Measurements from ENCODE around the gene ZBTB20.

The ZBTB20 gene

GRCh38 chr3:114450008-114450596, 697.0 kb downstream of the ZBTB20 start:
- ATAC-seq (ENCODE audit: insufficient read depth, low read depth) (no peak), DNase-seq (no peak)
- no peaks in the 10 kb centered on the region for H4K20me1 ChIP-seq (ENCODE audit: insufficient read depth, low read length)
- no peaks in the 10 kb centered on the region for H3K9me3 ChIP-seq (ENCODE audit: insufficient read depth, low read length, severe bottlenecking)
- H3K36me3 ChIP-seq (ENCODE audit: insufficient read depth, low read length) = no peaks in the 10 kb centered on the region
- no peaks in the 10 kb centered on the region for H3K79me2 ChIP-seq (ENCODE audit: insufficient read depth, low read length)
- H3K9ac ChIP-seq (ENCODE audit: low read depth, low read length) = no peak overlapping the region
- no peaks in the 10 kb centered on the region for H3K27me3 ChIP-seq (ENCODE audit: insufficient read depth, low read length, poor library complexity)
- H3K4me3 ChIP-seq (ENCODE audit: low read depth in 1 of 2, low read length in 2 of 2) = no peak overlapping the region
- no peak for TF ChIP-seq CTCF (IDR thresholded peaks at IDR 0.05; ENCODE audit: borderline replicate concordance, extremely low read depth, low read length, poor library complexity, severe bottlenecking)
- no peak for TF ChIP-seq EZH2 (IDR thresholded peaks at IDR 0.05; ENCODE audit: borderline replicate concordance, low read depth, low read length, severe bottlenecking)
- no peak overlapping the region for H3K4me2 ChIP-seq (ENCODE audit: insufficient read depth, low read length)
- no peaks in the 10 kb centered on the region; the same call in 1 of the 2 replicates for H3K4me1 ChIP-seq (ENCODE audit: insufficient read depth, low read length)
- H2AFZ ChIP-seq (ENCODE audit: low read depth, low read length) = no peak overlapping the region
- no peak overlapping the region for H3K27ac ChIP-seq (ENCODE audit: low read length)

- ATAC-seq (ENCODE audit: insufficient read depth, low read depth) = no peak
- H3K27ac ChIP-seq (ENCODE audit: low read length) = no peak overlapping the region
Observed at GRCh38 chr3:114449271-114450007, 697.6 kb downstream of the ZBTB20 start.

GRCh38 chr3:114447950-114448479, 699.1 kb downstream of the ZBTB20 start:
- ATAC-seq (ENCODE audit: insufficient read depth, low read depth) = no peak
- Histone ChIP-seq H2AFZ (ENCODE audit: low read depth, low read length) (no peak overlapping the region), H3K27me3 (ENCODE audit: insufficient read depth, low read length, poor library complexity) (no peaks in the 10 kb centered on the region), H3K4me1 (ENCODE audit: insufficient read depth, low read length) (no peaks in the 10 kb centered on the region), H3K4me3 (ENCODE audit: low read depth in 1 of 2, low read length in 2 of 2) (no peak overlapping the region), H4K20me1 (ENCODE audit: insufficient read depth, low read length) (no peaks in the 10 kb centered on the region), H3K9me3 (ENCODE audit: insufficient read depth, low read length, severe bottlenecking) (no peaks in the 10 kb centered on the region), H3K4me2 (ENCODE audit: insufficient read depth, low read length) (no peak overlapping the region), H3K9ac (ENCODE audit: low read depth, low read length) (no peak overlapping the region), H3K27ac (ENCODE audit: low read length) (no peak overlapping the region), H3K79me2 (ENCODE audit: insufficient read depth, low read length) (no peaks in the 10 kb centered on the region), H3K36me3 (ENCODE audit: insufficient read depth, low read length) (no peaks in the 10 kb centered on the region)
- no peak for DNase-seq
- TF ChIP-seq EZH2 (IDR thresholded peaks at IDR 0.05; ENCODE audit: borderline replicate concordance, low read depth, low read length, severe bottlenecking) (no peak), CTCF (IDR thresholded peaks at IDR 0.05; ENCODE audit: borderline replicate concordance, extremely low read depth, low read length, poor library complexity, severe bottlenecking) (no peak)

More at GRCh38 chr3:114449271-114450007, 697.6 kb downstream of the ZBTB20 start:
- H3K9ac ChIP-seq (ENCODE audit: low read depth, low read length) = no peak overlapping the region
- H3K9me3 ChIP-seq (ENCODE audit: insufficient read depth, low read length, severe bottlenecking) = no peaks in the 10 kb centered on the region
- H4K20me1 ChIP-seq (ENCODE audit: insufficient read depth, low read length) = no peaks in the 10 kb centered on the region
- H3K27me3 ChIP-seq (ENCODE audit: insufficient read depth, low read length, poor library complexity) = no peaks in the 10 kb centered on the region
- H2AFZ ChIP-seq (ENCODE audit: low read depth, low read length) = no peak overlapping the region
- no peaks in the 10 kb centered on the region for H3K79me2 ChIP-seq (ENCODE audit: insufficient read depth, low read length)
- H3K4me3 ChIP-seq (ENCODE audit: low read depth in 1 of 2, low read length in 2 of 2) = no peak overlapping the region
- H3K4me1 ChIP-seq (ENCODE audit: insufficient read depth, low read length) = no peaks in the 10 kb centered on the region; the same call in 1 of the 2 replicates
- TF ChIP-seq CTCF (IDR thresholded peaks at IDR 0.05; ENCODE audit: borderline replicate concordance, extremely low read depth, low read length, poor library complexity, severe bottlenecking) (no peak), EZH2 (IDR thresholded peaks at IDR 0.05; ENCODE audit: borderline replicate concordance, low read depth, low read length, severe bottlenecking) (no peak)
- no peak for DNase-seq
- H3K4me2 ChIP-seq (ENCODE audit: insufficient read depth, low read length) = no peak overlapping the region
- H3K36me3 ChIP-seq (ENCODE audit: insufficient read depth, low read length) = no peaks in the 10 kb centered on the region

Data from DND-41 (cell line).